GM19238 (cell line): ENCODE data around the gene PZP.
"Not testable (repeated sequence)": the region's sequence is repeated elsewhere in the genome, so short reads cannot be mapped to it uniquely, and the experiment has no call there.

ENCODE experiments used
- DNase-seq: peaks from one replicate; pipeline ENCODE4 v3.0.0; 2011; ENCODE audit warnings: low spot score; ENCODE audit not compliant: insufficient read length

Gene PZP

GRCh38 chr12:9184276-9184675 is 23.9 kb downstream of the PZP start:
- no peak for DNase-seq

GRCh38 chr12:9180810-9181209 is 27.4 kb downstream of the PZP start:
- no peak for DNase-seq

- DNase-seq = no peak
Measured at GRCh38 chr12:9179781-9180180, 28.4 kb downstream of the PZP start.

- DNase-seq = no peak
Measured at GRCh38 chr12:9169979-9170634, 38.1 kb downstream of the PZP start.

- DNase-seq = not testable (repeated sequence)
Measured at GRCh38 chr12:9167345-9167744, 40.9 kb downstream of the PZP start.

GRCh38 chr12:9163392-9163791 is 44.8 kb downstream of the PZP start:
- no peak for DNase-seq

- DNase-seq = no peak
Measured at GRCh38 chr12:9156119-9156518, 52.1 kb downstream of the PZP start.

- DNase-seq = no peak
Measured at GRCh38 chr12:9149372-9149771, 58.8 kb downstream of the PZP start.

GRCh38 chr12:9148926-9149325 is 59.3 kb downstream of the PZP start:
- DNase-seq = no peak

- no peak for DNase-seq
Measured at GRCh38 chr12:9147461-9147860, 60.7 kb downstream of the PZP start.

GRCh38 chr12:9144730-9145106 is 63.5 kb downstream of the PZP start:
- DNase-seq = no peak

GRCh38 chr12:9143929-9144729 is 64.1 kb downstream of the PZP start:
- no peak for DNase-seq

GRCh38 chr12:9143137-9143536 is 65.1 kb downstream of the PZP start:
- DNase-seq = no peak

- DNase-seq = not testable (repeated sequence)
Measured at GRCh38 chr12:9139588-9140290, 68.5 kb downstream of the PZP start.

- DNase-seq = no peak
Measured at GRCh38 chr12:9135903-9136310, 72.3 kb downstream of the PZP start.

- DNase-seq = no peak
Measured at GRCh38 chr12:9134981-9135628, 73.1 kb downstream of the PZP start.

GRCh38 chr12:9133216-9133916 is 74.8 kb downstream of the PZP start:
- DNase-seq = no peak

GRCh38 chr12:9132008-9132535 is 76.1 kb downstream of the PZP start:
- DNase-seq = no peak

GRCh38 chr12:9130244-9130643 is 78.0 kb downstream of the PZP start:
- DNase-seq = no peak

GRCh38 chr12:9127936-9128663 is 80.1 kb downstream of the PZP start:
- DNase-seq = no peak
